Breast epithelium (tissue), 4 donors: Measurements from ENCODE around the gene GPER1. TPM values are rescaled to one million over a fixed set of nuclear protein-coding genes. Genes with fewer than 3 reads are reported as not detected.

Experiments used
- DNase-seq, 2 donors: peaks; one replicate each; pipeline ENCODE4 v3.0.0-alpha.2; 2019; ENCODE audit warnings: low spot score in 2 of 2
- H3K27ac ChIP-seq, 2 donors: fragments of 200-600 bp; sonication (generic) in 1 of 2; one replicate each; pipeline ENCODE4 v1.5.1; 2016 to 2019; ENCODE audit warnings: mild to moderate bottlenecking in 1 of 2
- H3K27me3 ChIP-seq, 2 donors: fragments of 200-600 bp; sonication (generic) in 1 of 2; one replicate each; pipeline versions ENCODE4 v1.5.1 to v1.6.0; 2017 to 2019; ENCODE audit warnings: control low read depth in 1 of 2, mild to moderate bottlenecking in 1 of 2
- H3K36me3 ChIP-seq: fragments of 200-600 bp; one replicate; pipeline ENCODE4 v1.5.1; 2019
- H3K4me1 ChIP-seq, 2 donors: fragments of 200-600 bp; sonication (generic); one replicate each; pipeline ENCODE4 v1.5.1; 2016 to 2019; ENCODE audit warnings: control low read depth in 1 of 2
- H3K4me3 ChIP-seq, 3 donors: fragments of 200-600 bp; sonication (generic); 1 replicate in 2 of 3; 2 replicates in 1 of 3; pipeline ENCODE4 v1.5.1; 2016 to 2019; ENCODE audit warnings: mild to moderate bottlenecking in 3 of 3, moderate library complexity in 2 of 3
- H3K9me3 ChIP-seq, 2 donors: fragments of 200-600 bp; sonication (generic) in 1 of 2; one replicate each; pipeline ENCODE4 v1.5.1; 2016 to 2019; ENCODE audit warnings: control low read depth in 1 of 2
- POLR2A ChIP-seq: fragments of 450-650 bp; IDR thresholded peaks from one replicate; pipeline ENCODE4 v1.6.1; 2016; ENCODE audit warnings: antibody characterized with exemption, mild to moderate bottlenecking, moderate library complexity
- POLR2AphosphoS5 ChIP-seq, 3 donors: sonication (generic); formaldehyde crosslinking; IDR thresholded peaks; one replicate each; pipeline ENCODE4 v1.6.1; 2017; ENCODE audit warnings: antibody characterized with exemption in 3 of 3
- intact Hi-C: fragments of 100-400 bp; cut with DNase I; formaldehyde crosslinking; loops from one replicate; pipeline ENCODE4 v1.15.1; 2023; ENCODE audit warnings: low total_unique reads
- total RNA-seq, 3 donors: library from RNA; depleted of rRNA; stranded (reverse); fragments of >200 nt; gene quantifications; one replicate each; pipeline ENCODE4 v1.1.0, GENCODE V29; 2016
- TF ChIP-seq, protein P1 (sequence below), 3 donors: fragments of 450-650 bp; IDR thresholded peaks; one replicate each; pipeline ENCODE4 v1.5.1; 2016 to 2017; ENCODE audit warnings: antibody characterized with exemption in 3 of 3, mild to moderate bottlenecking in 3 of 3, moderate library complexity in 3 of 3

GPER1 gene
- total RNA-seq, 3 donors from 2014 or later = 2.6 to 3.3 (median 3.2) TPM

DNA sequence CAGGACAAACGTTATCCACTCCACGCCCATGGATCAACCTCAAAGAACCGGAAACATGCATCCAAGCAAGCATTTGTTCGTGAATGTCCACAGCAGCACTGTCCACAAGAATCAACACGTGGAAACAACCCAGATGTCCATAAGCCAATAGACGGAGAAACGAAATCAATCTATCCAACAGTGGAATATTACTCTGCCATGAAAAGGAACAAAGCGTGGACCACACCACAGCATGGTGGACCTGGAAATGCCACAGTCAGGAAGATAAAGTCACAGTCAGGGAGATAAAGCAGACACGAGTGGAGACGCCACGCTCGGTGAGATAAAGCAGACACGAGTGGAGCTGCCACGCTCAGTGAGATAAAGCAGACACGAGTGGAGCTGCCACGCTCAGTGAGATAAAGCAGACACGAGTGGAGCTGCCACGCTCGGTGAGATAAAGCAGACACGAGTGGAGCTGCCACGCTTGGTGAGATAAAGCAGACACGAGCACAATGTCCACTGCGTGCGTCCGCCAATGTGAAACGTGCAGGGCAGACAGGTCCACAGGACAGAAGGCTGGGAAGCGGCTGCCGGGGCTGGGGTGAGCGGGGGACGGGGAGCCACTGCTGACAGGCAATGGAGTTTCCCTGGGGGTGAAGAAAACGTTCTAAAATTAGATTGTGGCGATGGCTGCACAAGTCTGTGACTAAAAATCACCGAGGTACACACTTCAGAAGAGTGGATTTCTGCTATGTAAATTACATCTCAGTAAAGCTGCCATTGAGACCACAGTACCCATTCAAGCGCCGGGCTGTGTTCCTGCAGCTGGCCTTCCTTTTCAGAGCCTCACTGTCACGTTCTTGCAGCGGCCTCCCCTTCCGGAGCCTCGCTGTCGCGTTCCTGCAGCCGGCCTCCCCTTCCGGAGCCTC, 10.6 kb downstream of the GPER1 start:
- TF ChIP-seq POLR2A (no peak), POLR2AphosphoS5 (IDR thresholded peaks at IDR 0.05) (no peak)
- TF ChIP-seq, protein P1, sequence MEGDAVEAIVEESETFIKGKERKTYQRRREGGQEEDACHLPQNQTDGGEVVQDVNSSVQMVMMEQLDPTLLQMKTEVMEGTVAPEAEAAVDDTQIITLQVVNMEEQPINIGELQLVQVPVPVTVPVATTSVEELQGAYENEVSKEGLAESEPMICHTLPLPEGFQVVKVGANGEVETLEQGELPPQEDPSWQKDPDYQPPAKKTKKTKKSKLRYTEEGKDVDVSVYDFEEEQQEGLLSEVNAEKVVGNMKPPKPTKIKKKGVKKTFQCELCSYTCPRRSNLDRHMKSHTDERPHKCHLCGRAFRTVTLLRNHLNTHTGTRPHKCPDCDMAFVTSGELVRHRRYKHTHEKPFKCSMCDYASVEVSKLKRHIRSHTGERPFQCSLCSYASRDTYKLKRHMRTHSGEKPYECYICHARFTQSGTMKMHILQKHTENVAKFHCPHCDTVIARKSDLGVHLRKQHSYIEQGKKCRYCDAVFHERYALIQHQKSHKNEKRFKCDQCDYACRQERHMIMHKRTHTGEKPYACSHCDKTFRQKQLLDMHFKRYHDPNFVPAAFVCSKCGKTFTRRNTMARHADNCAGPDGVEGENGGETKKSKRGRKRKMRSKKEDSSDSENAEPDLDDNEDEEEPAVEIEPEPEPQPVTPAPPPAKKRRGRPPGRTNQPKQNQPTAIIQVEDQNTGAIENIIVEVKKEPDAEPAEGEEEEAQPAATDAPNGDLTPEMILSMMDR (IDR thresholded peaks at IDR 0.05) = no peak
- H3K36me3 ChIP-seq = no peaks in the 10 kb centered on the region
- H3K27ac ChIP-seq = no peak overlapping the region
- peaks cover 0 to 4% of the 10 kb centered on the region in 2 donors for H3K4me1 ChIP-seq
- no peaks in the 10 kb centered on the region for H3K27me3 ChIP-seq
- no peaks in the 10 kb centered on the region for H3K9me3 ChIP-seq
- no peak overlapping the region for H3K4me3 ChIP-seq
- DNase-seq = no peak
- intact Hi-C loops = no loop called here

DNA sequence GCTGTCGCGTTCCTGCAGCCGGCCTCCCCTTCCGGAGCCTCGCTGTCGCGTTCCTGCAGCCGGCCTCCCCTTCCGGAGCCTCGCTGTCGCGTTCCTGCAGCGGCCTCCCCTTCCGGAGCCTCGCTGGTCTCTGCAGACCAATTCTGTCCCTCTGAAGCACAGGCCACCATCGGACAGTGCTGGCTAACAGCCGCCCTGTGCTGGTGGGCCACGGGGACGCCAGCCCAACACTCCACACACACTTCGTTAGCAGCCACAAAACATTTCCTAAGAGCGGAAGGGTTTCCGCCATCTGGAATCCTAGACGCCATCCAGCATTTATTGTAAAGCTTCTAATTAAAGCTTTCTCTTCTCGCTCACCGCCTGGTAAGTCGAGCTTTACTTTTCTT, 11.2 kb downstream of the GPER1 start:
- Histone ChIP-seq H3K9me3 (no peaks in the 10 kb centered on the region), H3K27me3 (no peaks in the 10 kb centered on the region), H3K27ac (no peak overlapping the region), H3K36me3 (no peaks in the 10 kb centered on the region), H3K4me1 (peaks cover 0 to 4% of the 10 kb centered on the region in 2 donors), H3K4me3 (no peak overlapping the region)
- intact Hi-C loops = no loop called here
- DNase-seq = no peak
- TF ChIP-seq POLR2AphosphoS5 (IDR thresholded peaks at IDR 0.05) = no peak
- TF ChIP-seq, protein P1 (IDR thresholded peaks at IDR 0.05) = no peak

DNA sequence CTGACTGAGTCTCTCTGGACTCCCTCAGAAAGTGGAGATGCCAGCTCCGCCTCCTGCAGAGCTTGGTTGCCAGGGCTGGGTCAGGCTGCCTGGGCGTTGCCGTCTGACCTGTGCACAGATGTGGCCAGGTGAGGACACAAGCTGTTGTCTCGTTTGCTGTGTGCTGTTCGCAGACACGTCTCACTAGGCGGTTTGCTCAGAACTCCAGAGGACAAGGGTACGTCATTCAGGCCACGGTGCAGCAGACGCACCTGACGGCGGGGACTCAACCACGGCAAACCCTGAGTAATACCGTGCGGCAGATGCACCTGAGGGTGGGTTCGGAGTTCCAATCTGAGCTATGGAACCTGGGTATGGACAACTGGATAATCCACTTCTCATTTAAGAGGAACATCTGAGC, 11.7 kb downstream of the GPER1 start:
- H3K4me1 ChIP-seq = peaks cover 0 to 4% of the 10 kb centered on the region in 2 donors
- intact Hi-C loops = no loop called here

DNA sequence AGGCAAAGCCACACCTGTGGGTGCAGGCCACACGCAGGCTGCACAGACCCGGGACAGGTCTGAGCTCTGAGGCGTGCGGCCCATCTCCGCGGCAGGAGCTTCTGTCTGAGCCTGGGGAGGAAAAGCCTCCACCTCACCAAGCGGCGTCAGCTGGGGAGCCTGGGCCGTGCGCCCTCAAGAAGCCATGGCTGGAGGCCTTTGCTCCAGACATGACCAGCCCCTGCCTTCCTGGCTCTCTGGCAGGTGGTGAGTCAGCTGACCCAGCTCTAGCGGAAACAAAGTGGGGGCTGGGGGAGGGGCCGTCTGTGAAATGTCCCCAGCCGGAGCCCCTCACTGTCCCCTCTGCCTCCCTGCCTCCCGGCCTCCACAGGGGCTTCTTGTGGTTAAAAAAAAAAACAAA, 12.5 kb downstream of the GPER1 start:
- no peaks in the 10 kb centered on the region for H3K9me3 ChIP-seq
- H3K27ac ChIP-seq = no peak overlapping the region
- no peaks in the 10 kb centered on the region for H3K27me3 ChIP-seq
- TF ChIP-seq POLR2AphosphoS5 (IDR thresholded peaks at IDR 0.05) (no peak), POLR2A (no peak)
- TF ChIP-seq, protein P1 (IDR thresholded peaks at IDR 0.05) = no peak
- H3K4me3 ChIP-seq = no peak overlapping the region
- H3K36me3 ChIP-seq = no peaks in the 10 kb centered on the region
- DNase-seq = no peak
- intact Hi-C loops = no loop called here
- H3K4me1 ChIP-seq = peaks cover 0 to 4% of the 10 kb centered on the region in 2 donors

More for the DNA sequence above, 11.7 kb downstream of the GPER1 start:
- H3K27me3 ChIP-seq = no peaks in the 10 kb centered on the region
- no peaks in the 10 kb centered on the region for H3K9me3 ChIP-seq
- H3K4me3 ChIP-seq = no peak overlapping the region
- DNase-seq = no peak
- TF ChIP-seq POLR2A (no peak), POLR2AphosphoS5 (IDR thresholded peaks at IDR 0.05) (no peak)
- TF ChIP-seq, protein P1 (IDR thresholded peaks at IDR 0.05) = no peak
- H3K36me3 ChIP-seq = no peaks in the 10 kb centered on the region
- no peak overlapping the region for H3K27ac ChIP-seq

DNA sequence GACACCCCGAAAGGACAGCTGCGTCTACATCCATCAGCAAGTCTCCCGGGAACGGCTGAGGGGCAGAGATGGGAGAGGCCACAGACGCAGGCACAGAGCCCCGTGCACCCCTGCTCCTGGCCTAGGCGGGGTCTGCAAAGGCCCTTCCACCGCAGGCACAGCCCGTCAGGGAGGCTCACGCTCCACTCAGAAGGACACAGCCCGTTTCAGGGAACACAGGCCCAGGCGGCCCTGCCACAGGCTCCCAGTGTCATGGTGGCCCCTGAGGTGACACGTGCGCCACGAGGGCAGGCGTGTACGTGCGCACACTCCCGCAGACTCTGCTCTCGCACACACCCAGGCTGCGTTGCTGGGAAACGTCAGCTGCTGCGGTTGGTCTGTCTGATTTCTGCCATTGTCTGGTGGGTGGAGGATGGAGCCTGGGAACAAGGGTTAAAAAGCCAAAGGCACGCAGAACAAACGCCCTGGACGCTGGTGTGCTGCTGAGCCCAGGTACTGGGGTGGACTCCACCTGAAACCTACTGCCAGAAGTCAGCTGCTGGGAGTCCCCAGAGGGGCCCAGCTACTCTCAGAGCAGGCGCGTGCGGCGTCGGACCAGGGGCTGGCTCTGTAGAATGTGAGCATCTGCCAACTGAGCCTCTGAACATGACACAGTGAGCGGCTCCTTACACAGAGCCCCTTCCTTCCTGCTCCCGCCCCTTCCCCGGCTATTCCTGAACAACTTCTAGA, 13.1 kb downstream of the GPER1 start:
- Histone ChIP-seq H3K27me3 (no peaks in the 10 kb centered on the region), H3K4me1 (peaks cover 0 to 4% of the 10 kb centered on the region in 2 donors), H3K4me3 (no peak overlapping the region), H3K36me3 (no peaks in the 10 kb centered on the region), H3K27ac (no peak overlapping the region), H3K9me3 (no peaks in the 10 kb centered on the region)
- intact Hi-C loops = no loop called here
- TF ChIP-seq, protein P1 (IDR thresholded peaks at IDR 0.05) = no peak
- TF ChIP-seq POLR2A (no peak), POLR2AphosphoS5 (IDR thresholded peaks at IDR 0.05) (no peak)
- DNase-seq = no peak
